Epidermal melanocyte (primary cell): ENCODE results near the gene GPATCH1.
"Not testable (repeated sequence)": the region's sequence is repeated elsewhere in the genome, so short reads cannot be mapped to it uniquely, and the experiment has no call there.

Experiments used
- DNase-seq: peaks from one replicate; pipeline ENCODE4 v3.0.0; 2011; ENCODE audit warnings: low spot score; ENCODE audit not compliant: insufficient read length

Gene GPATCH1

DNA sequence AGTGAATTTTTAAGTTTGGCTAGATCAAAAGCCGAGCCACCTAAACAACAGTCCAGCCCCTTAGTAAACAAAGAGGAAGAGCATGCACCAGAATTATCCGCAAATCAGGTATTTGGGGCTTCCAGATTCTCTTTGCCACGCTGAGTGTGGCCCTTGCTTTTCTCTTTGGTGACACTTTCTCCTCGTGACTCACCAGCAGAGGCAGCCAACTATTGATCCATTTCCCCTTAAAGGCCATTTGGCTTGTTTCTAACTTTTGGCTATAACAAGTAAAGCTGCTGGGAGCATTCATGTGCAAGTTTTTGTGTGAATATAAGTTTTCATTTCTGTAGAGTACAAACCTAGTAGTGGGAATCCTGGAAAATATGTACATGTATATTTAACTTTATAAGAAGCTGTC is 33.3 kb downstream of the GPATCH1 start:
- no peak for DNase-seq

DNA sequence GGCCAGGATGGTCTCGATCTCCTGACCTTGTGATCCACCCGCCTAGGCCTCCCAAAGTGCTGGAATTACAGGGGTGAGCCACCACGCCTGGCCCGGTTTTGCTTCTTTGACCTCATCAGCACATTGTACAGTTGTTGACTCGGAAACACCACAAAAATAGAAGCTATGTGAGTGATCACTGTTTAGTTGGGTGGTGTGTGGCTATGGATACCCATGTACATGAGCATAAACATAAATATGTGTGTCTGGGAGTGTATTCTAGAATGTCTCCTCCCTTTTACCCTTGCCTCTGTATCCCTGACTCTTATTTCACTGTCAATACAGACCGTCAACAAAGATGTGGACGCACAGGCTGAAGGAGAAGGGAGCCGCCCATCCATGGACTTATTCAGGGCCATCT is 36.5 kb downstream of the GPATCH1 start:
- no peak for DNase-seq

DNA sequence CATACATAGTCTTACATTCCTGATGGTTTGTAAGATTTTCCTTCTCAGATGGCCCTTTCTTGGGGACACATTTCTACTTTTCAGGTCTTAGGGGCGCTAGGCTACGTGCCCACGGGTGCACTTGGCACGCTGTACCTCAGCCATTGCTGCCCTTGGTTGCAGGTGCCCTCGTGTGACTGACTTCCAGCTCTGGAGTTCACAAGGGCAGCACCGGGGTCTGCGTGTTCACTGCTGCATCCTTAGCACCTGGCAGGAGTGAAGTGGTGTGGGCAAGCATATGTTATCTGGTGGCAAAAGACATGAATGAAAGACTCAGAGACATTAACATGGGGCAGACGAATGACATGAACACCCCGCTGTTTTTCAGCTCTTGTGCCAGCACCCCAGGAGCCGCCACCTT is 37.7 kb downstream of the GPATCH1 start:
- no peak for DNase-seq

DNA sequence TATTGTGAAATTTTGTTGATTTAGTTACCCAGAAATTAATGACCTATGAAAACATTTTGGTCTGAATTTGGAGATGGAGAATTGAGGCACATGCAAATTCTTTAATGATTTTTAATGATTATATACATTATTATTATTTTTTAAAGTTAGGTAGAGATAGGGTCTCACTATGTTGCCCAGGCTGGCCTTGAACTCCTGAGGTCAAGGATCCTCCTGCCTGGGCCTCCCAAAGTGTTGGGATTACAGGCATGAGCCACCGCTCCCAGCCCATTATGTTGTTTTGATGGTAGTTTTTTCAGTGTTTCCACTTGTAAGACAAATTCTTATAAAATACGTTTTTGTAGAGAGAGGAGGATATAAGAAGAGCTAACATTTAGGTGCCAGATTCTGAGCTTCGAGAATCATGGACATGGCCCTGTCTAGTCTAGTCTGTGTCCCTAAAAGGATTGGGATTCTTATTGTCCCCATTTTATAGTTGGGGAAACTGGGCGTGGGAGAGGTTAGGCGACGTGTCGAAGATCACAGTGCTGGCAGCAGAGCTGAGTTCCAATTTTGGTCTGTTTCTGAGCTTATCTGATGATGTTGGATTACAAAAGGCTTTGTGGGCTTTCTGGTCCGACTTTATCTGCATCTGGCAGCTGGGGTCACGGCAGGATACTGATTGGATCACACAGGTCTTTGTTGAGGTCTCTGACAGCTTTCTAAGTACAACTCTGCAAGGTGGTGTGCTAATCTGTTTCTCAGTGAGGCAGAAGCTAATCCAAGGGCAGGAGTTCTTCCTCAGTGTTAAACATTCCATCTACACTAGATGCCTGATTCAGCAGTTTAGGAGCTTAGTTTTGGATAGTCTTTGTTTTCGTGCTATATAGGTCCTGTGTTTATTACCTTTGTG is 43.5 kb downstream of the GPATCH1 start:
- no peak for DNase-seq

DNA sequence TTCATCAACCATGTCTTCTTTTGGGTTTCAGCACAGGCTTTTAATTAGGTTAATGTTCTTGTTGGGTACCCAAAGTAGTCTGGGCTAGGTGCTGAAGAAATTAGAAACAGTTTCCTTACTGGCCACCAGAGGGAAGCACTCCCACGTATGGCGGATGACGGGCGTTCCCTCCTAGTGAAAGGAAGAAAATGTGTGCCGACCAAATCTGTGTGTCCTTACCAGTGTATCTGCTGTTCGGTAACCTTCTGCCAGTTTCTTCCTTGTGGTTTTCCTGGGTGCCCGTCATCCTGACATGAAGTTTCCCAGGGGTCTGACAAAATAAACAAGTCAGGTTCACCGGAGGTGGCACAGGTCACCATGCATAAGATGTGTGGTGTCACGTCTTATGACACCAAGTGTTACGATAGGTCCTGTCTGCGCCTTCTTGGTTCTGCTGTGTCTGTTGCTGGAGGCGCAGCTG is 45.0 kb downstream of the GPATCH1 start:
- DNase-seq, result peak; percentile 91

DNA sequence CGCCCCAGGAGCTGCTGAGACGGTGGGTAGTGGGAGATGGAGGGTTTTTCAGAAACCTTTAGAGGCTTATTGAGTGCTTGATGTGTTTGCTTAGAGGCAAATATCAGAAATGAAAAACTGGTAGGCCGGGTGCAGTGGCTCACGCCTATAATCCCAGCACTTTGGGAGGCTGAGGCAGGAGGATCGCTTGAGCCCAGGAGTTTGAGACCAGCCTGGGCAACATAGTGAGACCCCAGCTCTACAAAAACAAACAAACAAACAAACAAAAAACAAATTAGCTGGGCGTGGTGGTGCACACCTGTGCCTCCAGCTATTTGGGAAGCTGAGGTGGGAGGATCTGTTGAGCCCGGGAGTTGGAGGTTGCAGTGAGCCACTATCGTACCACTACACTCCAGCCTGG is 45.7 kb downstream of the GPATCH1 start:
- not testable (repeated sequence) for DNase-seq

DNA sequence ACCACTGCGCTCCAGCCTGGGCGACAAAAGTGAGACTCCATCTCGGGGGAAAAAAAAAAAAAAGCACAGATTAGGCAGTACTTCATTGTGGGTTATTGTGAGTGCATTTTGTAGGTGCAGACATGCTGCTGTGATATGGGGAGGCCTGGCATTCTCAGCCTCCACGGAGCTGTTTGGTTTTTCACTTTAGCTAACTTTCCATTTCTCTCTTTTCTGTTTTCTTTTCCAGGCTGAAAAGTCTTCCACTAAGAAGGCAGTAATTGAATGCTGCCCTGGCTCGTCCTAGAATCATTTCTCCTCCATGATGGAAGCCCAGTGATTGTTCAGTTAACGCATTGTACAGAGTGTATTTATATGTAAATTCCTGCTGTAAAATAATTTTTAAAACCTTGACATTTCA is 48.9 kb downstream of the GPATCH1 start:
- DNase-seq, result no peak

DNA sequence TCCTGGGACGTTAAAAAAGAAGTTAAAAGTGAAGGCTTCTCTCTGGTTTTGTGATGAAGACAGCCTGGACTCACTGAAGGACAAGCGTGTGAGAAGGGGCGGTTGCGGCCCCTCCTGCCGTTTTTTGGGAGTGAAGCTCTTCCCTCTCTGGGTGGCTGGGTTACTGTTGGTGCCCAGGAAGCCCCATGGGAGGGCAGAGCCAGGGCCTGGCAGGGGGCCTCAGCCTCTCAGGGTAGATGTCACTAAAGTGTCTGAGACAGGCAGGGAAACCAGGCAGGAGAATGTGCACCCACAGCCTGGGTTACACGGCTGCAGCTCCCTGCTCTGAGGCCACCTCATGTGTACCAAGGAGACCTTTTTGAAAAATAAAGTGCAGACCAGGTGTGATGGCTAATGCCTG is 49.5 kb downstream of the GPATCH1 start:
- DNase-seq, result no peak

DNA sequence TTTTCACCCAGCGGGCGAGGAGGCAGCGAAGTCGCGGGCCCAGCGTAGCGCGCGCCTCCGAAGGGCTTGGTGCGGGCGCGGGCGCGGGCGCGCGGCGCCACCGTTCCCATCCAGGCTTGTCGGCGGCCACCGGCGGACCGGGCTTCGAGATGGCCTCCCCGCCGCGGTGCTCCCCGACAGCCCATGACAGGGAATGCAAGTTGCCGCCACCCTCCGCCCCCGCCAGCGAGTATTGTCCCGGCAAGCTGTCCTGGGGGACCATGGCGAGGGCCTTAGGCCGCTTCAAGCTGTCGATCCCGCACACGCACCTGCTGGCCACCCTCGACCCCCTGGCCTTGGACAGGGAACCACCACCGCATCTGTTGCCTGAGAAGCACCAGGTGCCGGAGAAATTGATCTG is 51.0 kb downstream of the GPATCH1 start, which contains the start of gene WDR88:
Gene WDR88, plus strand, starts transcription at position 94 of the 400 bp plus-strand sequence. Its CDS starts 56 bp downstream, at position 150.
- DNase-seq, result no peak

DNA sequence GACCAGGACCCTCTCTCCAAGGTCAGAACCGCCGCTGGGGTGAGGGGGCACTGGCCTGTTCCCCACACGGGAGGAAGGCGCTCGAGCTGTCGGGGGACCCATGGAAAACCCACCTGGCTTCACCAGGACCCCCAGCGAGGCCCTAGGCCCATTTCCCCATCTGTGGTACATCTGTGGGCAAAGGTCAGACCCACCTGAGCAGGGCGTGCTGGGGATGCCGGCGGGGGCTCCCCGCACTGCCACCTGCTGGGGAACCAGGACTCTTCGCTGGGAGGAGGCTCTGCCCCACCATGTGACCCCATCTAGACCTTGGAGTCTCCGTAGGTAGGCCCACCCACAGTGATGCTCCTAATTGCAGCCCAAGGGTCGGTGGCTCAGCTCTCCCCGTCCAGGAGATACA is 51.4 kb downstream of the GPATCH1 start:
- no peak for DNase-seq

DNA sequence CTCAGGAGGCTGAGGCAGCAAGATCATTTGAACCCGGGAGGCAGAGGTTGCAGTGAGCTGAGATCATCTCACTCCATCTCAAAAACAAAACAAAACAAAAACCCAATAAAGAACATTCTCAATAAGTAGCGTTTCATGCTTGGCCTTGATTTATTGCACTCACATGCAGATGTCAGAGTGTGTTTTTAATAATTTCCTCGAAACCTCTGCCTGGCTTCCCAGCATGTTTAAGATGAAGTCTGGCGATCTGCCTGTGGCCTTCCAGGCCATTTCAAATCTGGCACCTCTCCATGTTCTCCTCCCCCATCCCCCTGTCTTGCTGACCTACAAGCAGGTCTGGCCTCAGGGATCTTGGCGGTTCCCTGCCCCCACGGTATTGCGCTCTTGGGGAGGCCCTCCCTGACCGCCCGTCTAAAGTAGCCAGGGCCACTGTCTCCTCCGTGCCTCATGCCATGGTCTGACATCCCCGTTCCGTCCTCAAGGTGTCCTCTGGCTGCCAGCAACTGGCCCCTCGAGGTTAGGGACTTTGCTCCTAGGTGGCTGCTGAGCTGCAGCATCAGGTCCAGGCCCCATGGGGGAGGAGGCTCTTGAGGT is 52.6 kb downstream of the GPATCH1 start:
- DNase-seq, result no peak

DNA sequence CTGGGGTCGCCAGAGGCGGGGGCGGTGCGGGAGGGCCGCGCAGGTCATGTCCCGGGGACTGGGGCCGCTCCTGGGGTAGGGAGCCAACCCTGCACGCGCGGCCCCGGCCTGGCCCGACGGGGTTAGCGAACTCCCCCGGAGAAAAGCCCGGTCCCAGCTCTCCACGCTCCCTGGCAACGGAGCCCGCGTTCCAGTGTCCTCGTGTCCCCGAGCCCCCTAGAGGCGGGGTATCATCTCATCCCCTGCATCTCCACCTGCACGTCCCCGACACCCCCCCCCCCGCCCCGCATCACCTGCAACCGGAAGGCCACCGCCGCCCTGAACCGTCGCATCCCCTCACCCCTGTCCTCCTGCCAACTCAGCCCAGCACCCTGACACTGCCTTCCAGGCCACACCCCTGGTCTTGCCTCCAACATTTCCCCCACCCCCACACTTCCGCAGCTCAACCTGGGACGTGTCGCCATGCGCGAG is 53.6 kb downstream of the GPATCH1 start:
- DNase-seq, result no peak

DNA sequence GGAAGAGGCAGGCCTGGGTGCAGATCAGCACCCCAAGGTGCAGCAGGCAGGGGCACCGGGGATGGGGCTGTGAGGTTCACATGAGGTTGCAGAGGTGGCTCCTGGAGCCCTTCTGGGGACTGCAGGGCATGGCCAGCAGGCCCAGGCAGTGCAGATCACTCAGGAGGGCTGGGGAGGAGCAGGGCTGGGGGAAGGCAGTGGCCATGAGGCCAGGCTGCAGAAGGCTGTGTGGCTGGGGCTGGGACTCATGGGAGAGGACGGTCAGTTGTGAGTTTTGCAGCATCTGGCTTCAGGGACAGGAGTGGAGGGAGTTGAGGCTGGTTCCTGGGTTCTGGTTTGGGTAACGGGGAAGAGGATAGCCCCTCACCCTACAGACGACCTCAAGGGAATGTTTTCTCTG is 58.2 kb downstream of the GPATCH1 start:
- DNase-seq, result no peak

DNA sequence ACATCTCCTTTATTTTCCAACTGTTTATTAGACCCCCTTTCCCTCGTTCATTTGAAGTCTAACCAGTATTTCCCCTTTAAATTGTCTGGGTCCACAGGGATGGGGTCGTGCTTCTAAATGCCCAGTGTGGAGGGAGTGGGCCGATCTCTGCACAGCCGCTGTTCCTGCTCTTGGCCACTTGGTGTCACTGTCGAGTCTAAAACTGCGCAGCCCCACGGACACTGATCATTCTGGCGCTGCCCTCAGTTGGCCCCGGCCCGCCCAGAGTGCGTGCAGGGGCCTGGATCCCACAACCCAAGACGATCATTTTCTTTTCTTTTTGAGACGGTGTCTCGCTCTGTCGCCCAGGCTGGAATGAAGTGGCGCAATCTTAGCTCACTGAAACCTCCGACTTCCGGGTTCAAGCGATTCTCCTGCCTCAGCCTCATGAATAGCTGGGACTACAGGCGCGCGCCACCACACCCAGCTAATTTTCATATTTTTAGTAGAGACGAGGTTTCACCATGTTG is 63.0 kb downstream of the GPATCH1 start:
- peak; percentile 81 for DNase-seq

DNA sequence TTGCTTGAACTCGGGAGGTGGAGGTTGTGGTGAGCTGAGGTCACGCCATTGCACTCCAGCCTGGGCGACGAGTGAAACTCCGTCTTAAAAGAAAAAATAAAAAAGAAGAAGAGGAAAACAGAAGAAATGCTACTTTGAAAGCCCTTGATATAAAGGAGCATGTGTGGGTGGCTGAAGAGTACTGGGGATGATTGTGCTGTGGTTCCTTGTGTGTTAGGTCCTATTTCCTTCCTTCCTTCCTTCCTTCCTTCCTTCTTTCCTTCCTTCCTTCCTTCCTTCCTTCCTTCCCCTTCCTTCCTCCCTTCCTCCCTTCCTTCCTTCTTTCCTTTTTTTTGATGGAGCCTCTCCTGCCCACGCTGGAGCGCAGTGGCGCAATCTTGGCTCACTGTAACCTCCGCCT is 65.2 kb downstream of the GPATCH1 start:
- DNase-seq, result no peak

DNA sequence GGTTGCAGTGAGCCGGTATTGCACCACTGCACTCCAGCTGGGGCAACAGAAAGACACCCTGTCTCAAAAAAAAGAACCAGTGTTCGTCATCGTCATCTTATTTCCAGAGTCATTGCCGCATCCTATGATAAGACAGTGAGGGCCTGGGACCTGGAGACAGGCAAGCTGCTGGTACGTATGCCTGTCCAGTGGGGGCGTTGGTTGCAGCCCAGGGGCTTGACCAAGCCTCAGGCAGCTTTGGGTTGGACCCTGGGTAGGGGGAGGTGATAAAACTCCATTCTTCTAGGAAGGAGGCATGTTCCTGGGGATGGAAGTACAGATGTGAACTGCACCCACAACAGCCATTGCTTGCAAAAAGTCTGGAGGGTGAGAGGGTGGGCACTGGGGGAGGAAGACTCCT is 66.6 kb downstream of the GPATCH1 start:
- no peak for DNase-seq

DNA sequence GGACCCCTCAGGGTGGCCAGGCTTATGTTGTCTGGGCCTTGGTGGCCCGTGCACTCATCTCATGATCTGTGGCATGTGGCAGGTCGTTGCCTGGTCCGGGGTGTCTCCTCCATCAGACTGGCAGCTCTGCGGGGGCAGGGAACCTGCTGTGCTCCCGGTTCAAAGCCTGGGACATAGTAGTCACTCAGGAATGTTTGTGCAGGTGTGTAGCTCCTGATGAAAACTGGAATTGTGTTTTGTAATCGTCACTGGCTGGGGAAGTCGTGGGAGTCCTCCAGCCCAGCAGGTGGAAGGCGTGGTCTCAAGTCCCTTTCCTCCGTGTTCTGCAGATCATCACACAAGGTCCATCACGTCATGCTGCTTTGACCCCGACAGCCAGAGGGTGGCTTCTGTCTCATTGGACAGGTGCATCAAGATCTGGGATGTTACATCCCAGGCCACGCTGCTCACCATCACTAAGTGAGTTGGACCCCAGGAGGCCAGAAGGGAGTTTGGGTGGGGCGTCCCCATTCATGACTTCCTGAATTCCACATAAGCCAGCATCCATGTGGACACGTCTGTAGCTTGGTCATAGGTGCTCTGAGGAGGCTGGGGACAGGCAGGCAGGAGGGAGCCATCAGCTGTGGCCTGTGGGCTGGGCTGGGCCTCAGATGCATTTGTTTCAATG is 70.0 kb downstream of the GPATCH1 start:
- no peak for DNase-seq

DNA sequence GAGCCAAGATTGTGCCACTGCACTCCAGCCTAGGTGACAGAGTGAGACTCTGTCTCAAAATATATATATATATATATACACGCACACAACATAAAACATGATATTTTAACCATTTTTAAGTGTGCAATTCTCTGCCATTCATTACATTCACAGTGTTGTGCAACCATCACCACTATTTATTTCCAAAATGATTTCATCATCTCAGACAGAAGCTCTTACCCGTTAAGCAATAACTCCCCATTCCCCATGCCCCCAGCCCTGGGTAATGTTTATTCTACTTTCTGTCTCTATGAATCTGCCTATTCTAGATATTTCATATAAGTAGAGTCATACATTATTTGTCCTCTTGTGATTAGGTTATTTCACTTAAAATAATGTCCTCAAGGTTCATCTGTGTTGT is 71.2 kb downstream of the GPATCH1 start:
- DNase-seq, result no peak

DNA sequence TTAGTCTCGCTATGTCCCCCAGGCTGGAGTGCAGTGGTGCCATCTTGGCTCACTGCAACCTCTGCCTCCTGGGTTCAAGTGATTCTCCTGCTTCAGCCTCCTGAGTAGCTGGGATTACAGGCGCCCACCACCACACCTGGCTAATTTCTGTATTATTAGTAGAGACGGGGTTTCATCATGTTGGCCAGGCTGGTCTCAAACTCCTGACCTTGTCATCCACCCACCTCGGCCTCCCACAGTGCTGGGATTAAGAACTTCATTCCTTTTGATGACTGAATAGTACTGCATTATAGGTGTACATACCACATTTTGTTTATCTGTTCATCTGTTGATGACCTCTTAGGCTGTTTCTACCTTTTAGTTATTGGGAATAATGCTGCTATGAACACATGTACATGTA is 71.6 kb downstream of the GPATCH1 start:
- DNase-seq, result not testable (repeated sequence)

DNA sequence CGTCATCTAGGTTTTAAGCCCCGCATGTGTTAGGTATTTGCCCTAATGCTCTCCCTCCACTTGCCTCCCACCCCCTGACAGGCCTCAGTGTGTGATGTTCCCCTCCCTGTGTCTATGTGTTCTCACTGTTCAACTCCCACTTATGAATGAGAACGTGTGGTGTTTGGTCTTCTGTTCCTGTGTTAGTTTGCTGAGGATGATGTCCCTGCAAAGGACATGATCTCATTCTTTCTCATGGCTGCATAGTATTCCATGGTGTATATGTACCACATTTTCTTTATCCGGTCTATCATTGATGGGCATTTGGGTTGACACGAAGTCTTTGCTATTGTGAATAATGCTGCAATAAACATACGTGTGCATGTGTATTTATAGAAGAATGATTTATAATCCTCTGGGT is 73.3 kb downstream of the GPATCH1 start:
- DNase-seq, result not testable (repeated sequence)

DNA sequence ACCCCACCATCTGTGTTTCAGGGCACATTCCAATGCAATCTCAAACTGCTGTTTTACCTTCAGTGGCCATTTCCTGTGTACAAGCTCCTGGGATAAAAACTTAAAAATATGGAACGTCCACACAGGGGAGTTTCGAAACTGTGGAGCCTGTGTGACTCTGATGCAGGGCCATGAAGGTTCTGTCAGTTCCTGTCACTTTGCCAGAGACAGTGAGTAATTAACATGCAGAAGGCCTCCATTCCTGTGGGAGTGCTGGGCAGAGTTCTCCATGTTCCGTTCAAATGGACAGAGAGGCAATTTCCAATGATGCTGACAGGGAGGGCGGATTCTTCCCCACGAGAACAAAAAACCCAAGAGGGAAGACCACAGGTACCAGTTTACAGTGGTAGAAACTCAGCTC is 75.4 kb downstream of the GPATCH1 start:
- no peak for DNase-seq

DNA sequence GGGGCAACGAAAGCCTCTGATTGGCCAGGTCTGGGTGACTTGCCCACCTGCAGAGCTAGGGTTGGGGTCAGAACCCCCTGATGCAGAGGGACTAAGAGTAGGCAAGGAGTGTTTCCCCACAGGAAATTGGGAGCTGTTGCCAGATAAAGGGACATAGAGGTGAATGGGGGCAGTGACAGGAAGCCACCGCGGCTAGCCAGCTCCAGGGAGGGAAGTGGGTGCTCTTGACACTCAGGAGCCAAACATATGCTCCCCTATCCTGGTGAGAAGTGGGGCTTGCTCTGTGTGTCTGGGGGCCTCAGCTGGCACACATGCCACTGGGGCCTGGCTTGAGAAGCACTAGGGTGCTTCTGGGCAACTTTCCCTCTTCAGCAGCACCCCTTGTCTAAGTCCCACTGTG is 76.9 kb downstream of the GPATCH1 start:
- no peak for DNase-seq
